ENCODE results near the gene IGHMBP2.

The IGHMBP2 gene

GRCh38 chr11:68892576-68892975, 11.1 kb upstream of the IGHMBP2 start:
- no peak for DNase-seq (ENCODE audit: low read depth)
- no peak for TF ChIP-seq MAX (IDR thresholded peaks at IDR 0.05; ENCODE audit: low read depth, low read length)
- no peak for TF ChIP-seq CTCF (IDR thresholded peaks at IDR 0.05; ENCODE audit: low read depth, low read length)
- TF ChIP-seq POLR2A (IDR thresholded peaks at IDR 0.05; ENCODE audit: extremely low read depth, insufficient read length), result no peak
- no peak for TF ChIP-seq MYC (IDR thresholded peaks at IDR 0.05; ENCODE audit: low read depth, low read length)
- H3K4me3 ChIP-seq (ENCODE audit: low read depth, low read length), result no peak overlapping the region

DNA sequence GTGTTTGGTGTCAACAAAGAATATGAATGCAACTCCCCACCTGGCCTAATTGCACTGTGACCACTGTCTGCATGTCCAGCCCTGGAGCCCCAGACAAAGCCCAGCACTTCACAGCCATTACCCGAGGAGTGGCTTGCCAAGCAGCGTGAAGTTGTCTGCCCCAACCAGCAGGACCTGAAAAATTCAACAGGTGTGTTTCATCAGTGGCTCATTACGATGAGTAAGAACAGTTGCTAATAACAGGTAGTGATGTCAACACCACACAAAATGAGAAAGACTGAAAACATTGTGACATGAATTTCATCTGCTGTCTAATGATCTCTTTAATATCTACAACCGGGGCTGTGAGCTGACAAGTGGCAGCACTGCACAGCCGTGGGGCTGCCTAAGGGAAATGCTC, 10.4 kb upstream of the IGHMBP2 start:
- TF ChIP-seq CTCF (IDR thresholded peaks at IDR 0.05; ENCODE audit: low read depth, low read length), result no peak
- TF ChIP-seq MAX (IDR thresholded peaks at IDR 0.05; ENCODE audit: low read depth, low read length), result no peak
- TF ChIP-seq MYC (IDR thresholded peaks at IDR 0.05; ENCODE audit: low read depth, low read length), result no peak
- TF ChIP-seq POLR2A (IDR thresholded peaks at IDR 0.05; ENCODE audit: extremely low read depth, insufficient read length), result no peak
- DNase-seq (ENCODE audit: low read depth), result no peak
- H3K4me3 ChIP-seq (ENCODE audit: low read depth, low read length), result no peak overlapping the region

DNA sequence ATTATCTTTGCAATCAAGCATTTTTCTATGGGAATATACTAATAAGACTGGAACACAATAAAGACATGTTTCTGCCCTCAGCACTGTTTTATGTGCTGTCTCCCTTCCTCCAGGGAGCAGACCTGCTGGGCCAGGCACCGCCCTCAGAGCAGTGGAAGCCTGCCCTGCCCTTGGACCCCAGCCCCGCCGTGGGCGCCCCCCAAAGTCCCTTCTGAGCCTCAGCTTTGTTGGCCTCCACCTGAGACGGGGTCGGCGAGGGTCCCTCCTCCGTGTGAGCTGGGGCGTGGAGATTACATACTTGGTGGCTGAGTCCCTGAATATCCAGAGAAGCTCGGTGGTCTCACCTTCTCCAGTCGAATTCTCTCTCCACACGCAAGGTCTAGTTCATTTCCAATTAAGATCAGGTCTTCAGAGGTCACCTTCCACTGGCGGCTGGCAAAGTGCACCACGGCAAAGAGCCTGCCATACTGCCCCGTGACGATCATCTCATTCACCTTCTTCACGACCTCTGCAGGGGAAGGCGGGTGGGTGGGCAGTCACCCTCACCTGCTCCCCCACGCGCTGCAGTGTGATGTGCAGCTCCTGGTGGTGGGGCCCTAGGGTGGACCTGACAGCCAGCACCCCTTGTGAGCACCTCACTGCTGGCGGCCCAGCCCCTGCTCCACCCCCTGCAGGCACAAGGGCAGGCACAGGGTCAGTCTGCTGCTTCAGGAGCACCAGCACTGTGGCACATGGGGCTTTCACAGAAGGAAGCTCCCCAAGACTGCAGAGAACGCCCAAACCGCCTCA, 7.3 kb upstream of the IGHMBP2 start:
- DNase-seq (ENCODE audit: low read depth), result no peak
- TF ChIP-seq POLR2A (IDR thresholded peaks at IDR 0.05; ENCODE audit: extremely low read depth, insufficient read length) (no peak), MYC (IDR thresholded peaks at IDR 0.05; ENCODE audit: low read depth, low read length) (no peak), CTCF (IDR thresholded peaks at IDR 0.05; ENCODE audit: low read depth, low read length) (no peak), MAX (IDR thresholded peaks at IDR 0.05; ENCODE audit: low read depth, low read length) (no peak)
- no peak overlapping the region for H3K4me3 ChIP-seq (ENCODE audit: low read depth, low read length)

- no peak for TF ChIP-seq CTCF (IDR thresholded peaks at IDR 0.05; ENCODE audit: low read depth, low read length)
- no peak for TF ChIP-seq MYC (IDR thresholded peaks at IDR 0.05; ENCODE audit: low read depth, low read length)
- TF ChIP-seq POLR2A (IDR thresholded peaks at IDR 0.05; ENCODE audit: extremely low read depth, insufficient read length), result no peak
- no peak for TF ChIP-seq MAX (IDR thresholded peaks at IDR 0.05; ENCODE audit: low read depth, low read length)
- DNase-seq (ENCODE audit: low read depth), result no peak
- no peak overlapping the region for H3K4me3 ChIP-seq (ENCODE audit: low read depth, low read length)
Measured at GRCh38 chr11:68897441-68897840, 6.2 kb upstream of the IGHMBP2 start.

DNA sequence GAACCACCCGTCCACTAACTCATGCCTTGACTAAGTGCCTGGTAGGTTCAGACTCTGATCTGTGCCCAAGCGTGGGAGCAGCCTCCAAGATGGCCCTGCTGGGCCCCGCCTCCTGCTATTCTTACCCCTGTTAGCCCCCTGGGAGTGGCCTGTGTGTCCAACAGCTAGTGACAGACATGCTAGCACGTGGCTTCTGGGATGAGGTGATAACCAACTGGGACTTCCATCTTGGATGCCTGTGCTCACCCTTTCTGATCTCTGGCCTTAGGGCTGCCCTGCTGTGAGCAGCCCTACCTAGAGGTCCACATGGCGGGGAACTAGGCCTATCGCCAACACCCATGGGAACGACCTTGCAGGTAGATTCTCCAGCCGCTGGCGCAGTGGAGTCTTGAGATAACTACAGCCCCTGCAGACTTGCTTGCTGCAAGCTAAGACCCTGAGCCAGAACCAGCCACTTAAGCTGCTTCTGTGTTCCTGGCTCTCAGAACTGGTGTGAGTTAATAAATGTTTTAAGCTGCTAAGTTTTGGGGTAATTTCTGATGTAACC, 2.8 kb upstream of the IGHMBP2 start:
- DNase-seq (ENCODE audit: low read depth), result no peak
- no peak overlapping the region for H3K4me3 ChIP-seq (ENCODE audit: low read depth, low read length)
- TF ChIP-seq MAX (IDR thresholded peaks at IDR 0.05; ENCODE audit: low read depth, low read length) (no peak), MYC (IDR thresholded peaks at IDR 0.05; ENCODE audit: low read depth, low read length) (no peak), POLR2A (IDR thresholded peaks at IDR 0.05; ENCODE audit: extremely low read depth, insufficient read length) (no peak), CTCF (IDR thresholded peaks at IDR 0.05; ENCODE audit: low read depth, low read length) (no peak)

All from NB4 (cell line).